Measurements from ENCODE around the gene MAP4K3. TPM values are rescaled to one million over a fixed set of nuclear protein-coding genes. Genes with fewer than 3 reads are reported as not detected.

MAP4K3 gene
- total and polyA plus RNA-seq, 10 of the 15 experiments (the other 5 are each of a cell fraction or from before 2014, with no cell fraction given), result 0.04 to 0.95 (median 0.21) TPM; not detected in 1

DNA sequence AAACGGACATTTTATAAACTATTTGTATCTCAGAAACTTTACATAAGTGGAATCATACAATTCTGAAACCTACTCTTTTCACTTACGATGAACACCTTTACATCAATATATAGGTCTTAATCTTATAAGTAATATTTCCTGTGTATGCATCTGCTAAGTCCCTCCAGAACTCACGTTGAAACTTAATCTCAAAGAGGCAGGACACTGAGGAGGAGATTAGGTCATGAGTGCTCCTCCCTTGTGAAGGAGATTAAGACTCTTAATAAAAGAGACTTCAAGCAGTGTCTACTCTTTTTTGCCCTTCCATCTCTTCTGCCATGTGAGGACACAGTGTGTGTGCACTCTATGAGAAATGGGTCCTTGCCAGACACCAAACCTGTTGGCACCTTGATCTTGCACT lies 98.6 kb downstream of the MAP4K3 start:
- H3K27me3 ChIP-seq (replicated peaks in 1 of 2; ENCODE audit: control insufficient read depth in 2 of 2, insufficient read depth in 2 of 2, low read length in 1 of 2), result no peaks in the 10 kb centered on the region
- FAIRE-seq (no peak), ATAC-seq (no peak), DNase-seq (ENCODE audit: low read depth, low spot score) (no peak)
- ChIA-PET SMC1A (ENCODE audit: uncharacterized antibody, unreplicated experiment) (no interaction called here), POLR2A (no interaction called here), CTCF (no interaction called here), RAD21 (ENCODE audit: unreplicated experiment) (no interaction called here)
- no peaks in the 10 kb centered on the region for H3K36me3 ChIP-seq (ENCODE audit: control insufficient read depth in 2 of 2, insufficient read depth in 2 of 2, low read length in 1 of 2)
- H3K4me1 ChIP-seq (ENCODE audit: control insufficient read depth, insufficient read depth, low read length), result no peaks in the 10 kb centered on the region
- no peak for TF ChIP-seq JUND (IDR thresholded peaks at IDR 0.05; ENCODE audit: low read depth, low read length)
- no peak for TF ChIP-seq SMAD5 (IDR thresholded peaks at IDR 0.05; ENCODE audit: low read depth)
- TF ChIP-seq, protein P1, sequence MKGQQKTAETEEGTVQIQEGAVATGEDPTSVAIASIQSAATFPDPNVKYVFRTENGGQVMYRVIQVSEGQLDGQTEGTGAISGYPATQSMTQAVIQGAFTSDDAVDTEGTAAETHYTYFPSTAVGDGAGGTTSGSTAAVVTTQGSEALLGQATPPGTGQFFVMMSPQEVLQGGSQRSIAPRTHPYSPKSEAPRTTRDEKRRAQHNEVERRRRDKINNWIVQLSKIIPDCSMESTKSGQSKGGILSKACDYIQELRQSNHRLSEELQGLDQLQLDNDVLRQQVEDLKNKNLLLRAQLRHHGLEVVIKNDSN (IDR thresholded peaks at IDR 0.05; ENCODE audit: borderline replicate concordance, extremely low read length, insufficient read depth, low read depth, low read length), result no peak
- TF ChIP-seq, protein P2, sequence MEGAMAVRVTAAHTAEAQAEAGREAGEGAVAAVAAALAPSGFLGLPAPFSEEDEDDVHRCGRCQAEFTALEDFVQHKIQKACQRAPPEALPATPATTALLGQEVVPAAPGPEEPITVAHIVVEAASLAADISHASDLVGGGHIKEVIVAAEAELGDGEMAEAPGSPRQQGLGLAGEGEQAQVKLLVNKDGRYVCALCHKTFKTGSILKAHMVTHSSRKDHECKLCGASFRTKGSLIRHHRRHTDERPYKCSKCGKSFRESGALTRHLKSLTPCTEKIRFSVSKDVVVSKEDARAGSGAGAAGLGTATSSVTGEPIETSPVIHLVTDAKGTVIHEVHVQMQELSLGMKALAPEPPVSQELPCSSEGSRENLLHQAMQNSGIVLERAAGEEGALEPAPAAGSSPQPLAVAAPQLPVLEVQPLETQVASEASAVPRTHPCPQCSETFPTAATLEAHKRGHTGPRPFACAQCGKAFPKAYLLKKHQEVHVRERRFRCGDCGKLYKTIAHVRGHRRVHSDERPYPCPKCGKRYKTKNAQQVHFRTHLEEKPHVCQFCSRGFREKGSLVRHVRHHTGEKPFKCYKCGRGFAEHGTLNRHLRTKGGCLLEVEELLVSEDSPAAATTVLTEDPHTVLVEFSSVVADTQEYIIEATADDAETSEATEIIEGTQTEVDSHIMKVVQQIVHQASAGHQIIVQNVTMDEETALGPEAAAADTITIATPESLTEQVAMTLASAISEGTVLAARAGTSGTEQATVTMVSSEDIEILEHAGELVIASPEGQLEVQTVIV (IDR thresholded peaks at IDR 0.05; ENCODE audit: borderline replicate concordance, partially characterized antibody), result no peak
- TF ChIP-seq EP300 (IDR thresholded peaks at IDR 0.05; ENCODE audit: borderline replicate concordance in 1 of 2, control insufficient read depth in 1 of 2, low read depth in 2 of 2, low read length in 2 of 2), result no peak
- no peak for TF ChIP-seq FOS (IDR thresholded peaks at IDR 0.05; ENCODE audit: borderline replicate concordance, extremely low read depth, insufficient read length)
- no peak for TF ChIP-seq NBN (IDR thresholded peaks at IDR 0.05)
- TF ChIP-seq CBX3 (IDR thresholded peaks at IDR 0.05; ENCODE audit: borderline replicate concordance, low read depth), result no peak
- TF ChIP-seq HDAC2 (IDR thresholded peaks at IDR 0.05), result no peak
- TF ChIP-seq SIN3A (IDR thresholded peaks at IDR 0.05; ENCODE audit: low read depth, low read length), result no peak
- TF ChIP-seq EED (IDR thresholded peaks at IDR 0.05; ENCODE audit: low read depth), result no peak
- TF ChIP-seq, protein P3, sequence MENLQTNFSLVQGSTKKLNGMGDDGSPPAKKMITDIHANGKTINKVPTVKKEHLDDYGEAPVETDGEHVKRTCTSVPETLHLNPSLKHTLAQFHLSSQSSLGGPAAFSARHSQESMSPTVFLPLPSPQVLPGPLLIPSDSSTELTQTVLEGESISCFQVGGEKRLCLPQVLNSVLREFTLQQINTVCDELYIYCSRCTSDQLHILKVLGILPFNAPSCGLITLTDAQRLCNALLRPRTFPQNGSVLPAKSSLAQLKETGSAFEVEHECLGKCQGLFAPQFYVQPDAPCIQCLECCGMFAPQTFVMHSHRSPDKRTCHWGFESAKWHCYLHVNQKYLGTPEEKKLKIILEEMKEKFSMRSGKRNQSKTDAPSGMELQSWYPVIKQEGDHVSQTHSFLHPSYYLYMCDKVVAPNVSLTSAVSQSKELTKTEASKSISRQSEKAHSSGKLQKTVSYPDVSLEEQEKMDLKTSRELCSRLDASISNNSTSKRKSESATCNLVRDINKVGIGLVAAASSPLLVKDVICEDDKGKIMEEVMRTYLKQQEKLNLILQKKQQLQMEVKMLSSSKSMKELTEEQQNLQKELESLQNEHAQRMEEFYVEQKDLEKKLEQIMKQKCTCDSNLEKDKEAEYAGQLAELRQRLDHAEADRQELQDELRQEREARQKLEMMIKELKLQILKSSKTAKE (IDR thresholded peaks at IDR 0.05; ENCODE audit: low read depth, poor library complexity, severe bottlenecking), result no peak
- no peak for TF ChIP-seq BRCA1 (IDR thresholded peaks at IDR 0.05; ENCODE audit: low read depth, low read length)
- no peak for TF ChIP-seq SUZ12 (IDR thresholded peaks at IDR 0.05; ENCODE audit: unreplicated experiment)
- TF ChIP-seq NR2F1 (conservative IDR thresholded peaks at IDR 0.05), result no peak
- TF ChIP-seq NRF1 (conservative IDR thresholded peaks at IDR 0.05; ENCODE audit: low read depth, low read length), result no peak
- TF ChIP-seq CREM (IDR thresholded peaks at IDR 0.05; ENCODE audit: low read depth), result no peak
- no peak for TF ChIP-seq CHD1 (IDR thresholded peaks at IDR 0.05; ENCODE audit: low read depth, low read length)
- no peak for TF ChIP-seq ZNF274 (IDR thresholded peaks at IDR 0.05; ENCODE audit: insufficient read depth, insufficient read length)
- TF ChIP-seq POLR2AphosphoS2 (IDR thresholded peaks at IDR 0.05; ENCODE audit: low read depth, low read length), result no peak
- H3K9ac ChIP-seq (ENCODE audit: control insufficient read depth, insufficient read depth, low read length), result no peak overlapping the region
- no peaks in the 10 kb centered on the region for H3K9me3 ChIP-seq (replicated peaks; ENCODE audit: control insufficient read depth, insufficient read depth, low read length)
- H4K20me1 ChIP-seq (ENCODE audit: control insufficient read depth, insufficient read depth), result no peaks in the 10 kb centered on the region
- no TSS peak for BruUV-seq (replicated peaks)
- no peak overlapping the region for H3K4me3 ChIP-seq
- in situ Hi-C loops (cut with MboI), result no loop called here
- WGBS (ENCODE audit: insufficient coverage, insufficient replicate concordance, low lambda C conversion rate, missing lambda C conversion rate), result 62% methylated on average over 3 of the region's 3 CpGs
- intact Hi-C loops (cut with micrococcal nuclease; ENCODE audit: unreplicated experiment), result no loop called here
- H3K27ac ChIP-seq (ENCODE audit: control insufficient read depth, insufficient read depth), result no peak overlapping the region
- H3K79me2 ChIP-seq (ENCODE audit: control insufficient read depth, insufficient read depth, low read length), result no peaks in the 10 kb centered on the region
- H2AFZ ChIP-seq (ENCODE audit: control insufficient read depth, low read depth, low read length), result no peak overlapping the region
- no peak overlapping the region for H3K4me2 ChIP-seq (ENCODE audit: control insufficient read depth, insufficient read depth)
